ENCODE data around the gene MRPL49.

GRCh38 chr11:65113361-65113756 lies 8.8 kb upstream of the MRPL49 start:
- TF ChIP-seq, protein P1, sequence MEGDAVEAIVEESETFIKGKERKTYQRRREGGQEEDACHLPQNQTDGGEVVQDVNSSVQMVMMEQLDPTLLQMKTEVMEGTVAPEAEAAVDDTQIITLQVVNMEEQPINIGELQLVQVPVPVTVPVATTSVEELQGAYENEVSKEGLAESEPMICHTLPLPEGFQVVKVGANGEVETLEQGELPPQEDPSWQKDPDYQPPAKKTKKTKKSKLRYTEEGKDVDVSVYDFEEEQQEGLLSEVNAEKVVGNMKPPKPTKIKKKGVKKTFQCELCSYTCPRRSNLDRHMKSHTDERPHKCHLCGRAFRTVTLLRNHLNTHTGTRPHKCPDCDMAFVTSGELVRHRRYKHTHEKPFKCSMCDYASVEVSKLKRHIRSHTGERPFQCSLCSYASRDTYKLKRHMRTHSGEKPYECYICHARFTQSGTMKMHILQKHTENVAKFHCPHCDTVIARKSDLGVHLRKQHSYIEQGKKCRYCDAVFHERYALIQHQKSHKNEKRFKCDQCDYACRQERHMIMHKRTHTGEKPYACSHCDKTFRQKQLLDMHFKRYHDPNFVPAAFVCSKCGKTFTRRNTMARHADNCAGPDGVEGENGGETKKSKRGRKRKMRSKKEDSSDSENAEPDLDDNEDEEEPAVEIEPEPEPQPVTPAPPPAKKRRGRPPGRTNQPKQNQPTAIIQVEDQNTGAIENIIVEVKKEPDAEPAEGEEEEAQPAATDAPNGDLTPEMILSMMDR (conservative IDR thresholded peaks at IDR 0.05 in 1 of 2, IDR thresholded peaks at IDR 0.05 in 1 of 2; ENCODE audit: extremely low read depth in 1 of 2, insufficient read depth in 1 of 2, low read depth in 1 of 2, low read length in 2 of 2), result no peak
- TF ChIP-seq EZH2 (IDR thresholded peaks at IDR 0.05; ENCODE audit: borderline replicate concordance, low read length), result no peak
